ENCODE data around the gene ETV3L.

- TF ChIP-seq, protein P1, sequence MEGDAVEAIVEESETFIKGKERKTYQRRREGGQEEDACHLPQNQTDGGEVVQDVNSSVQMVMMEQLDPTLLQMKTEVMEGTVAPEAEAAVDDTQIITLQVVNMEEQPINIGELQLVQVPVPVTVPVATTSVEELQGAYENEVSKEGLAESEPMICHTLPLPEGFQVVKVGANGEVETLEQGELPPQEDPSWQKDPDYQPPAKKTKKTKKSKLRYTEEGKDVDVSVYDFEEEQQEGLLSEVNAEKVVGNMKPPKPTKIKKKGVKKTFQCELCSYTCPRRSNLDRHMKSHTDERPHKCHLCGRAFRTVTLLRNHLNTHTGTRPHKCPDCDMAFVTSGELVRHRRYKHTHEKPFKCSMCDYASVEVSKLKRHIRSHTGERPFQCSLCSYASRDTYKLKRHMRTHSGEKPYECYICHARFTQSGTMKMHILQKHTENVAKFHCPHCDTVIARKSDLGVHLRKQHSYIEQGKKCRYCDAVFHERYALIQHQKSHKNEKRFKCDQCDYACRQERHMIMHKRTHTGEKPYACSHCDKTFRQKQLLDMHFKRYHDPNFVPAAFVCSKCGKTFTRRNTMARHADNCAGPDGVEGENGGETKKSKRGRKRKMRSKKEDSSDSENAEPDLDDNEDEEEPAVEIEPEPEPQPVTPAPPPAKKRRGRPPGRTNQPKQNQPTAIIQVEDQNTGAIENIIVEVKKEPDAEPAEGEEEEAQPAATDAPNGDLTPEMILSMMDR (IDR thresholded peaks at IDR 0.05), result no peak
- TF ChIP-seq POLR2A (IDR thresholded peaks at IDR 0.05), result no peak
- TF ChIP-seq POLR2AphosphoS5 (IDR thresholded peaks at IDR 0.05; ENCODE audit: insufficient read depth in 1 of 2, low read depth in 1 of 2), result no peak
These were observed 55.9 kb downstream of the ETV3L start for GRCh38 chr1:157043685-157044084.
